Jurkat, Clone E6-1 (cell line): Measurements from ENCODE around the gene KNCN. TPM values are rescaled to one million over a fixed set of nuclear protein-coding genes. Genes with fewer than 3 reads are reported as not detected.
A peak's percentile ranks its signal among the peaks of the same experiment; 100 is the strongest.

Source experiments
- DNase-seq: peaks from one replicate; pipeline ENCODE4 v3.0.0-alpha.2; 2011; ENCODE audit warnings: low read depth, low spot score
- H3K4me3 ChIP-seq: 2 replicates; pipeline ENCODE4 v1.5.1; 2011; ENCODE audit warnings: mild to moderate bottlenecking, low read length, control low read depth, moderate library complexity
- polyA plus RNA-seq: library from polyadenylated mRNA; unstranded; fragments of >200 nt; gene quantifications from one replicate; pipeline ENCODE4 v1.2.1, GENCODE V29; 2012; ENCODE audit warnings: missing spikeins; ENCODE audit not compliant: insufficient read length, insufficient read depth

The KNCN gene
- not detected for polyA plus RNA-seq

DNA sequence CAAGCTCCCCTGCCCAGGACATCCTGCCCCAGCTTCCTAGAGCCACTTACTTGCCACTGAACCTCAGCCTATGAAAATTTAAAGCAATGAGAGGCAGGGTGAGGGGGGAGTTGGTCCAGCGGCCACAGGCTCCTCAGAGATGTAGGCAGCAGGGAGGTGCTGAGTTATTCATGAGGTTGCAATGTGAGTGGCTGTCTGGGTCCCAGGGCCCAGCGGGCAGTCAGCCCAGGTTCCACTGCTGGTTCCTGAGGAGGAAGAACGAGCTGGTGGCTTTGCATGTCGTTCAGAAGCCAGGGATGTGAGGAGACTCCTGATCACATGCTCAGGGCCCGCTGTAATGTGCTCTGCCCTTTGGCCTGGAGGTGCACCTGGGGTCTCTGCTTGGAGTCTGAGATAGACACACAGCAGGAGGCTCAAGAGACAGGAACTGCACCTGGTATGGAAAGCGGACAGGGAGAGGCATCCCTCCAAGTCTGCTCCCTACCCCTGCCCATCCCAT lies at the start of gene KNCN:
KNCN (minus strand) TSS at position 51 of the 499 bp plus-strand sequence. CDS start 432 bp downstream, outside the sequence.
- H3K4me3 ChIP-seq, result no peak within 1 kb of the TSS
- no peak for DNase-seq

DNA sequence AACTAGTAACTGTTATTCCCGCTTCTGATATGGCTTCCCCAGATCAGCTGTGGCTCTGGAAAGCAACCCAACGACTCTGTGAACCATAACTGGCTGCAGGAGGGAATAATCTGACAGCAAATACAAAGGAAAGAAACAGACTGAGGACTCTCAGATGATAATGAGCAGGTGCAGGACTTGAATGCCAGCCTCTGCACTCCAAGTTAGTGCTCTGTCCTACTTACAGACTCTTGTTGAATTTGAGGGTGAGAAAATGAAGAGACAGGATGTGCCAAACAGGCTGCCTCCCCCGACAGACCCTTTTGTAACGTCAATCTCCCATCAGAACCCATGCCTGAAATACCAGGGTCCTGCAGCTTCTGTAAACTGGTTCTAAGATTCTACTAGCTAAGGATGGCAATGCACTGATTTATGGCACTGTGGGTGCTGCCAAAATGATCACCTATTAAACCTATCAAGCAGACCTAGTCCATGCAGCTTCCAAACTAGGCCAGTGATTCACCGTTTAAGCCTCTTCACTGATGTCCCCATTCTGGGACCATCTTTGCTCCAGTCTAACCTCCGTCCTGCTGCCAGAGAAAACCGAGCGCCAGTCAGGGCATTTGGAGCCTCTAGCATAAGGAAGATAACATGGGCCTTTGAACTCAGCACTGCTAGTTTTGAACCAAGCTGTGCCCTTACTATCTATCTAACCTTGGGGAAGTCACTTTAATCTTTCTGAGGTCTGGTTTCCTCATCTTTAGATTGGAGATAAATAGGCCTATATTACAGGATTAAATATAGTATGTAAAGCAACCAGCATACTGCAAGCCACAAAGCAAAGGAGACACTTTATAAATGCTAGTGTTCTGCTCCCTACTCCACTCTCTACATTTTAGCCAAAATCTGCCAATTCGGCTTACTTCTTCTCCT lies 47.9 kb upstream of the KNCN start:
- peak; percentile 81 for DNase-seq
- H3K4me3 ChIP-seq, result no peak overlapping the region

DNA sequence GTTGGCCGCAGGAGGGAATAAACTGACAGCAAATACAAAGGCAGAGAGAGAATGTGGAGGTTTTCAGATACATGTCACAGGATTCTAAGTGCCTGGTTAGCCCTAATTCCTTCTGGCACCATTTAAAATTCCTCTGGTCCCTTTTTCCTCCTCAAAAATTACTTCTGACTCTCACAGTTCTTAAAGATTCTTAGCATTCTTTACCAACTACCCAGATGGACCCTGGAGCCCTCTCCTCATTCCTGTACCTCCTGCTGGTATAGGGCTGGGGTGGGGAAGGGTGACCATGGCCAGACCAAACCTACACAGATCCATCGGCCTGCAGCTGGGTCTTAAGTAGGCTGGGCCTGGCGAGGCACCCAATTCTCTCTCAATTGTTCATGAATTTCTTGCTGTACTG lies 45.4 kb upstream of the KNCN start:
- DNase-seq, result no peak
- H3K4me3 ChIP-seq, result no peak overlapping the region

DNA sequence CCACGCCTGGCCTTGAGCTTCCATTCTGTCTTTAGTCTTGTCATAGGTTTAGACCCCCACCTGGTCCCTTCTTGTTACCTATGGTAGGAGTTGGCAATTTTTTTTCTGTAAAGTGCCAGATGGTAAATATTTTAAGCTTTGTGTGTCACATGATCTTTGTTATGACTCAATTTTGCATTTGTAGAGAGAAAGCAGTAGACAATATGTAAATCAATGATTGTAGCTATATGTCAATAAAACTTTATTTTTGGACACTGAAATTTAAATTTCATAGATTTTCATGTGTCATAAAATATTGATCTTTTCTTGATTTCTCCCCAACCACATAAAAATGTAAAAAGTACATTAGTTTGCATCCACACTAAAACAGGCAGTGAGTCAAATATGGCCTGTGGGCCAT lies 44.6 kb upstream of the KNCN start:
- DNase-seq, result no peak
- no peak overlapping the region for H3K4me3 ChIP-seq

DNA sequence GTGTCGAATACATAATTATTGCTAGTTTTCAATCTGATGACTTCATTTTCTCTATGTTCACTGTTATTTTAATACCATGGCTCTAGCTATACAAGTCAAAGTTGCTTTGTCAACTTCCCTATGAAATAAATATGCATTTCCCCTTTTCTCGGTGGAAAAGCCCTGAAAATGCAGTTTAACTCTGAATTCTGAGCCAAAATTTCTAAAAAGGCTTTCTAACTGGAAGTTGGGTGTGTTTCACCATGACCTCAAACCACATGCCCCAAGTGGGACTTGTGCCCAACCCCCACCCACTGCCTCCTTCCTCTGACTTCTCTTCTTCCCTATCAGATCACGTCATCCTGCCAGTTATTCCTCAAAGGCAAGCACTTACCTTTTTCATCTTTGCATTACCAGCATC lies 43.7 kb upstream of the KNCN start:
- peak overlapping the region; percentile 7; the same call in 1 of the 2 replicates for H3K4me3 ChIP-seq

DNA sequence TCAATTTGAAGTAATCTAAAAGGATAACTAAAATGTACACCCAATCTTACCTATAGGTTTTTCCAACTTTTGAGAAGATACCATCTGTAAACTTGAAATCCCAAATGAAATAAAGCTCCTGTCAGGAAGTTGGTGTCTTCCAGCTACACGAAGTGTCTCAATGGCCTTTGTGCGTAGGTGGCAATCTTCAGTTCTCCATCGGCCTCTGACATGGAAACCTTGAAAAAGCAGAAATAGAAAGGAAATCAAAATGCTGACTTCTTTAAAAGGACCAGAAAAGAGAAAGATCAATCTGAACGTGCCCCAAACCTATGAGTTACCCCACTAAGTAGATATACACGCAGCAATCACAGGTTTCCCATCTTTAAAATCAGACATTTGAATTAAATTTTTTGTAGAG lies 42.6 kb upstream of the KNCN start:
- no peak for DNase-seq

More for the DNA sequence above, 43.7 kb upstream of the KNCN start:
- DNase-seq, result peak; percentile 65

DNA sequence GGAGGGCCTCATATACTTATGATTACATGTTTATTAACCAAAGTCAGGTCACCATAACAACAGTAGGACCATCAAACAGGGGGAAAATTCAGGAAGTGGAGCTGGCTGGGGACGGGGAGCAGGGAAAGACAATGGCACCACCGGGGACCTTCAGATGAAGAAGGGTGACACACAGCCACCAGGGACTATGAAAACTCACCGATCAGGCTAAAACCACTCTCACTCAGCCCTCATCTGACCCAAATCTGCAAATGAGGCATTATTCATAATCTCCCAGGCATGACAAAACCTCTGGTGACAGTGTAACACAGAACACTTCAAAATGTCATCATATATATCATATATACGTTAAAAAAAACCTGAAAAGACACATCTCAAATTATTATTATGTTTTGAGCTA lies 41.4 kb upstream of the KNCN start:
- no peak overlapping the region for H3K4me3 ChIP-seq
- DNase-seq, result no peak

More for the DNA sequence above, 42.6 kb upstream of the KNCN start:
- H3K4me3 ChIP-seq, result no peak overlapping the region

DNA sequence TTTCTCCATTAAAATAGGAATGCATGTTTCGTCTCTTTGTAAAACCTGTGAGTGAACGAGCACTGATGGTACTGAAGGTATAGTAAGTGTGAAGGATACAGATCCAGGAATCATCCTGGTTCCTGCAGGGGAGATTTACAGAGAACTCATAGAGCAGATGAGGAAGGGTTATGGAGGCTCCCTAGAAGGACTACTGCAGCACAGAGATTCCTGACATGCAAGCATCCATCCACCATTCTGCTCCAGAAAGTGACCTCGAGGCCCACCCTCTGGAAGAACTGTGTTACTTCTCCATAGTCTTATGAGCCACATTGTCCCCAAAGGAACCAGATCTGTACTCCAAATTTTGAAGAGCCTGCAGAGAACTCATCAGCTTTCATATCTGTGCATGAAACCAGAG lies 38.1 kb upstream of the KNCN start:
- no peak overlapping the region for H3K4me3 ChIP-seq
- DNase-seq, result no peak

DNA sequence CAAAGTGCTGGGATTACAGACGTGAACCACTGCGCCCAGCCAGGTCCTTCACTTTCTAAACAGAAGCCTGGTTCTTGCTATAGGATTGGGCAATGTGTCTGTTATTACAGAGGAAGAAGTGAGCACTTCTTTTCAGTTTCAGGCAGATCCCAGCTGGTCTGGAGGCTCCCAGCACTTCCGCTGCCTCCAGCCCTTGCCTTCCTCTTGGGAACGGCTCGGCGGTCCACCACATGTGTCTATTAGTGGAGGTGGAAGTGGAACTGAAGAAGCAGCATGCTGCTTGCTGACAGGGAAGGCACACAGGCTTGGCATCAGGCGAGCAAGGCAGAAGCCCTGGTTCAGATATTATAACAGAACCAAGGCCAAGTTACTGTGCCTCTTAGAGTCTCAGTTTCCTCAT lies 35.6 kb upstream of the KNCN start:
- no peak overlapping the region for H3K4me3 ChIP-seq
- DNase-seq, result no peak

DNA sequence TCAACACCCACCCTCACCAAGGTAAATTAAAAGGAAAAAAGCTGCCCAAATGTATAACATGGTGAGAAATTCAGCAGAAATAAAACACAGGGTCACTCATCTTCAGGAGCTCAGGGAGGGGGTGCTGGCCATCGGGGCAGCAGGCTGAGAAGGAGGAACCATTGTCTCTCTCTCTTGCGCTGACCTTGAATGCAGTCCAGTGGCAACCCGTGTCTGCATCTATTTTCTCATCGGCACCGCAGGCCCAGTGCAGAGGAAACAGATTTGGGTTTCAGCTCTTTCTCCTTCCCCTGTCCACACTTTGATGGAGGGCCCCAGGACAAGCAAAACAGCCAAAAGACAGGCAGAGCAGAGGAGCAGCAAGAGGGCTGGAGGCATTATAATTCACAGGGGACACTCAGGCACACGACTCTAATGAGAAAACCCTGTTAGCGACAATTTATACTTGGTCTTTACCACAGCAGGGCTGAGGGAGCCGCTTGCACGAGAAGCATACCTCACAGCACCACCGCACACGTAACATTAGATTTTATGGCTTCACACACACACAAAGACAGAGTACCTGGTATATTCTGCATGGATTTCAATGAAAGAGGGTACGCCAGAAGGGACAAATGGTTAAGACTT lies 34.0 kb upstream of the KNCN start:
- no peak overlapping the region for H3K4me3 ChIP-seq
- no peak for DNase-seq

DNA sequence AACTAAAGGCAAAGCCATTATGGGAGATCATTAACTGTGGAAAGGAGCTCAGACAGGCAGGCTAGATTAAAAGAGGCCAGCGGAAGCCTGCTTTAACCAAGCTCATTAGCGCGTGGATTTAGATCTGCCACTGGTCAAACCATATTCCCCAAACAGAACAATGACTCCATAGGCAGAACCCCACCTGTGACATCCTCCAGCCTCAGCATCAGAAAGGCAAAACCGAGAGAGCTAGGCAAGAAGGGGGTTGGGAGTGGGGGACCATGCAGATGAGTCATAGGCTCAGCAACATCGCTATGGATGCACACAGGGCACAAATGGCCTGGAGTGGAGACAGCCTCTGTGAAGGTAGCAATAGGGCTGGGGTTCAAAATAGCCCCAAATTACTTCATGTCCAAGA lies 32.0 kb upstream of the KNCN start:
- no peak for DNase-seq
- H3K4me3 ChIP-seq, result no peak overlapping the region

DNA sequence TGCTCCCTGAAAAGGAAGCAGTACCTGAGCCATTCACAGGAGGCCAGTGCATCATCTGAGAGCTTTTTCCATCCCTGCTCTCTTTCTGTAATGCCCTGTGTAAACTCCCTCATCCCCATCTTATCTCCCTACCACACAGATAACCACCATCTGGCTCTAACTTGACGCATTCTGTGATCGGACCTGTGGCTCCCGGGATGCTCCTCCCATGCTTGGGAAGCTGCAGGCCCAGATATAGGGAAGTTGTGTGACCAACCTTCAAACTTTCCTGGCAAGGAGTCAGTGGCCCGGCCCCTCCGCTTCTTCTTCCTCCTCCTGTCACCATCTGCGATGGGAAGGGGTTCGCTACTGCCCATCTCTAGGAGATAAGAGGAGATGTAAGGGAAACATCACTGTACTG lies 31.5 kb upstream of the KNCN start:
- no peak for DNase-seq
- H3K4me3 ChIP-seq, result no peak overlapping the region

DNA sequence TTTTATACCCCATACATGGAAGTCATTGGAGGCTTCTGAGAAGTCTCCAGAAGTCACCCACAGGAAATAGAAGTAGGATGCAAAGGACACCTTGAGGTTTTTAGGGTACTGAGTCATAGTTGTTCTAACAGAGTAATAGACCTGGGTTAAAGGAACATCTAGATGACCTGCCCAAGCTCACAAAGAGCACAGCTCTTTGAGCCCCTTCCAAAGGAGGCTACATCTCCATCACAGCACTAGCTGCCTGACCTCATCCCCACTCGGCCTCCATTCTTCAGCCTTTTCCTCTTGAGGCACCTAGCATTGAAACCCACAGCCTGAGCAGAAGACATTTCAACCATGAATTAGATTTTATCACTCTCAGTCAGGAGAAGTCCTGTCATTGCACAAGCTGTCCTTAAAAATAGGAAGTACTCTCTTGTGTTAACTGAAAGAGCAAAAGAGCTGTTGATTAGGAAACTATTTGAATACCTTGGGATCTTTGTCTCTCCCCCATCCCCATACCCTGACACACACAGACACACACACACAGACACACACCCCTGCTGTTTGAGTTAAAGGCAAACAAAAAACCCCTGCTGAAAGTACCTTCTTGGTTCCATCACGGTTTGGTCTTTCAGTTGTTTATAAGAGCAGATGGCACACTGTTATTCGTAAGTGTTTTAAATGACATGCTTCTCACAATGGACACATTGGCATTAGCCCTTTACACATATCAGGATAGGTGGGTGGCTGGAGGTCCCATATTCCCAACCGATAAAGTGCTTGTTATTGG lies 30.4 kb upstream of the KNCN start:
- DNase-seq, result no peak
- no peak overlapping the region for H3K4me3 ChIP-seq

DNA sequence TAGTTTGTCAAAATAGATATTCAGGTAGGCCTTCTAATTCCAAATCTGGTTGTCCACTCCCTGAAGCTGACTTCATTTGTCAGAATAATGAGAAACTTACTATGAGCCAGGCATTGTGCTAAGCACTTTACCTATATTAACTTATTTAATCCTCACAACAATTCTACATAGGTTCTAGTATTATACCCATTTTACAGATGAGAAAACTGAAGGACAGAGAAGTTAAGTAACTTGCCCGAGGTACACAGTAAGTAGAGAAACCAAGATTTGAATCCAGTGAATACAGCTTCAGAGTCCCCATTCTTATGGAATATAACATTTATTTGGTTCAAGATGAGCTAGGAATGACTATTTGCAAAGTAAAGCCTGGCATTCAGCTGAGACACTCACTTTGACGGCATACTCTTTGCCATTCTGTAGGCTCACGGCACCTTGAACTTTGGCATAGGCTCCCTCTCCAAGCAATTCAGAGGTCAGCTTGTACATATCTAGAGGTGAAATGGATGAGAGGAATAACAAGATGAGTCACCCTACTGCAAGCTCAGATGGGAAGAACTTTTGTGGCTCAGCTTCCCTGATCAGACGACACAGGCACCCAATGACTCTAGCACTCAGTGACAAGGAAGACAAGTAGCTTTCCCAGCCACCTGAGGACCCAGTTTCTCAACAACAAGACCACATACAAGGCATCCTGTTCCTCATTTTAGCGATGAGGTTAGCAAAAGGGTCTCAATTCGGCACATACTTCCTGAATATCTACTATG lies 28.9 kb upstream of the KNCN start:
- H3K4me3 ChIP-seq, result no peak overlapping the region
- DNase-seq, result no peak

DNA sequence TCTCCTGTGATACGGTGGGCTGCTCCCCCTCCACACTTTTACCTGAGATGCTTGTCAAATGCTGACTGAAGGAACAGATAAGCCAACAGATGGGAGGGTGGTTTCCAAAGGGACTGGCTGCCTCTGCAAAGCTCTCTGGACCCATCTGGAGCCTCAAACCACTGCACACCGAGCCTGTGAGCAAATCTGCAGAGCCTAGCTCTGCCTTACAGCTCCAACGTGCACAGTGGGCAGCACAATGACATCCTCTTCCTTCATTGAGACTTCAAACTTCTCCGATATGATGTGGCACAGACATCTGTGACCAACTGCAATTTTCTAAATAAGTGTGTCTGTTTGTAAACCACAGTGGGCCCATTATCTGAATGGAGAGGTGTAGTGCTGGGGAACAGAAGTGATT lies 26.2 kb upstream of the KNCN start:
- no peak for DNase-seq
- no peak overlapping the region for H3K4me3 ChIP-seq

DNA sequence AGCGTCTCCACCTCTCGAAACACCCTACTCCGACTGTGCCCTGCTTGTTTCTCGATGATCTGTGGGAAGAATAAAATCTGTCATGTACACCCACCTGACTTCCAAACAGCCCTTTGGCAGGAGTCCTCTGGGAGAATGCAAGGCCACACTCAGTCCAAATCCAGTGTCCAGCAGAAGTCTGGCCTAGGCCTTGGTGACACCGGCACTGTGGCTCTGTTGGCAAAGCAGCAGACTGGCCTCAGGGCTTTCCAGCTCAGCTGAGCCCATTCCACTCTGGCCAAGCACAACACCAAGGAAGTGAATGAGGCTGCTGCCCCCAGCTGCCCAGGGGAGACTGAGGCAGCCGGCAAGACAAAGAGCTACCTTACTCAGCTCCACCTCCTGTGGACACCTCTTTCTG lies 25.1 kb upstream of the KNCN start:
- H3K4me3 ChIP-seq, result no peak overlapping the region
- no peak for DNase-seq

DNA sequence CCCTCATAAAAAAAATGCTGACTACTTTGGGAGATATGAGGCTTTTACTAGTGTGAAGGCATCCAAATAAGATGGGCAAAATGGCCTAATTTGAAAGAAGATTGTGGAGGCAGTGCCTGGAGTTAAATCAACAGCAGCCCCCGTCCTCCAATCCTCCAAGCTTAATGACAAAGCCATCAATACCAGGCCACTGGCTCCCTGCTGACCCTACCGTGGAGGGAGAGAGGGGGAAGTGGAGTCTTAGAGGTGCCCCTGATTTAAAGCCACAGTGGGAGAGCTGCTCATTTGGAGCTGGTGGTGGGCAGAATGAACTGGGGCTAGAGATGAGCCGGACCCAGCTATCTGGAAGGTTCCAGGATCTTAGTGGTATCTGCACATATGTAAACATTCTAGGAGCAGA lies 24.3 kb upstream of the KNCN start:
- no peak overlapping the region for H3K4me3 ChIP-seq

DNA sequence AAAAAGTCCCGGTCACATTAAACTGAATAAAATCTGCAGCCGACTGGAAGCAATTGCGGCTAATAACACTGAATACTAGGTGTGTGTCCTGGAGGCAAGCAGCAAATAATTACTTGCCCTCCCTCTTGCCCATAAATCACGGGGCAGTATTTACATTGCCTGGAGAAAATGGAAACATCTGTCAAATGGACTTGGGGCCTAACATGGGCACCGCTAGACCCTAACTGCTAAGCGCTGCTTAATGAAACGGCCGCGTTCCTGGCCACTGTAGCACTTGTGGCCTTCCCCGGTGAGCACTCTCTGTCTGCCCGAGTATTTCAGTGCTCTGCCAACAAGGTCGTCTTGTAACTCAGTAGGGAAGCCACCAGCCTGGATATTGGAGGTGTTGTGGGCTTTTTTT lies 23.9 kb upstream of the KNCN start:
- no peak overlapping the region for H3K4me3 ChIP-seq
- DNase-seq, result no peak

More for the DNA sequence above, 24.3 kb upstream of the KNCN start:
- no peak for DNase-seq

DNA sequence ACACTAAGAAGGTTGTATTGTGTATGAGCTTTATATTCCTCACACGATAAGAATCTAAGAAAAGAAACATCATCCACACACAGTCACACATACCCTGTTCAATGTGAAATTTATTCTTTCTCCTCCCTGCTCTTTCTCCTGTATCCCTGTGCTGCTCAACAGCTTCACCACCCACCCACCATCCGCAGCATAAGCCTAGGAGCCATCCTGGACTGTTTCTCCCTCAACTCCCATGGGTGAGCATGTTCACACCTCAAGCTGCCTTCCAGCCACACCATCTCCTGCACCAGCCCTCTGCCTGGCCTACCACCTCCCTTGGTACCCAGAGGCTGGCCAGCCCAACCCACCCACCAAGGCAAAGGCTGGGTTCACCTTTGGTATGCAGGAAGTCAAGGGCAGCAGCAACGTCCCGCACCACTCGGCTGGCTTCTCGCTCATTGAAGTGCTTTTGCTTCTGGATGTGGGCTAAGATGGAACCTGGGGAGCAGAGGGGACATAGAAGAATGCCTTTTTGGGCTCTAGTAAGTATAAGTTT lies 20.3 kb upstream of the KNCN start:
- DNase-seq, result no peak
- H3K4me3 ChIP-seq, result no peak overlapping the region
